DND-41 (cell line): ENCODE results near the gene SMC5.

Experiments
- EZH2 ChIP-seq: IDR thresholded peaks from 3 replicates; pipeline ENCODE4 v1.6.1; 2012; ENCODE audit warnings: borderline replicate concordance, low read depth, mild to moderate bottlenecking, moderate library complexity, low read length, inconsistent platforms; ENCODE audit not compliant: severe bottlenecking
- TF ChIP-seq, protein P1 (sequence below): IDR thresholded peaks from 2 replicates; pipeline ENCODE4 v1.5.1; 2012; ENCODE audit warnings: borderline replicate concordance, low read length, moderate library complexity, mild to moderate bottlenecking; ENCODE audit not compliant: poor library complexity, severe bottlenecking; ENCODE audit errors: extremely low read depth

GRCh38 chr9:70285981-70286598 is 27.3 kb downstream of the SMC5 start:
- TF ChIP-seq, protein P1, sequence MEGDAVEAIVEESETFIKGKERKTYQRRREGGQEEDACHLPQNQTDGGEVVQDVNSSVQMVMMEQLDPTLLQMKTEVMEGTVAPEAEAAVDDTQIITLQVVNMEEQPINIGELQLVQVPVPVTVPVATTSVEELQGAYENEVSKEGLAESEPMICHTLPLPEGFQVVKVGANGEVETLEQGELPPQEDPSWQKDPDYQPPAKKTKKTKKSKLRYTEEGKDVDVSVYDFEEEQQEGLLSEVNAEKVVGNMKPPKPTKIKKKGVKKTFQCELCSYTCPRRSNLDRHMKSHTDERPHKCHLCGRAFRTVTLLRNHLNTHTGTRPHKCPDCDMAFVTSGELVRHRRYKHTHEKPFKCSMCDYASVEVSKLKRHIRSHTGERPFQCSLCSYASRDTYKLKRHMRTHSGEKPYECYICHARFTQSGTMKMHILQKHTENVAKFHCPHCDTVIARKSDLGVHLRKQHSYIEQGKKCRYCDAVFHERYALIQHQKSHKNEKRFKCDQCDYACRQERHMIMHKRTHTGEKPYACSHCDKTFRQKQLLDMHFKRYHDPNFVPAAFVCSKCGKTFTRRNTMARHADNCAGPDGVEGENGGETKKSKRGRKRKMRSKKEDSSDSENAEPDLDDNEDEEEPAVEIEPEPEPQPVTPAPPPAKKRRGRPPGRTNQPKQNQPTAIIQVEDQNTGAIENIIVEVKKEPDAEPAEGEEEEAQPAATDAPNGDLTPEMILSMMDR: no peak
- TF ChIP-seq EZH2: no peak
